HG02678 (cell line): Measurements from ENCODE around the gene THBS3.
"Not testable (repeated sequence)": the region's sequence is repeated elsewhere in the genome, so short reads cannot be mapped to it uniquely, and the experiment has no call there.

Source experiments
- ATAC-seq: cut with Tn5 transposase; IDR thresholded peaks from one replicate; pipeline ENCODE4 v1.9.1; 2021; ENCODE audit warnings: mild to moderate bottlenecking, moderate library complexity; ENCODE audit not compliant: unreplicated experiment

THBS3 gene

DNA sequence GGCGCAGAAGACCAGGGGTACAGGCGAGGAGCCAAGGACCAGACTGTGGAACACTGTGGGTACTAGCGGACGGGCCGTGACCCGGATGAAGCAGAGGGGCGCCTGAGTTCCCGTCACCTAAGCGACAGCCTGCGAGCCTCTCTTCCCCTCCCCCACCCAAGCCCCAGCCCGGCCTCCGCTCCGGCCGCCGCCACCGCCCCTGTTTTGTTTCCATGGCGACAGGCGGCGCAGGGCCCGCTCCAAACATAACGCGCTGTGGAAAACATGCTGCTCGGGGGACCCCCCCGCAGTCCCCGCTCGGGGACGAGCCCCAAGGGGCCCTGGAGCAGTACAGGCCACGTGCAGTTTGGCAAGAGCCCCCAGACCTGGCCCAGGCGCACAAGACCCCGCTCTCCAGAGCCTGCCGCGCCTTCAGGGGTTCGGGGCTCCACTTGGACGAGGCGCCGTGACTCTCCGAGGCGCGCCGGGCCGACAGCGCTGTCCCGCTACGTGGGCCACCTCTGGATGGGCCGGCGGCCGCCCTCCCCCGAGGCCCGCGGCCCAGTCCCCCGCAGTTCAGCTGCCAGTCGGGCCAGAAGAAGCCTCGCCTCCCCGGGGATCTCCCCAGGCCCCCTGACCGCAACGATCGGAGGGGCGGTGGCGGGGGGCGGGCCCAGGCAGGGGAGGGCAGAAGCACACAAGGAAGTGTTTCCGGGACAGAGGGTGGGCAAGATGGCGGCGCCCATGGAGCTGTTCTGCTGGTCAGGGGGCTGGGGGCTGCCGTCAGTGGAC is 1.0 kb upstream of the THBS3 start, which contains the start of gene MTX1:
Gene MTX1 (plus strand): TSS at position 155 of the 771 bp plus-strand sequence. CDS start 110 bp downstream, at position 265.
- ATAC-seq: peak; percentile 83

DNA sequence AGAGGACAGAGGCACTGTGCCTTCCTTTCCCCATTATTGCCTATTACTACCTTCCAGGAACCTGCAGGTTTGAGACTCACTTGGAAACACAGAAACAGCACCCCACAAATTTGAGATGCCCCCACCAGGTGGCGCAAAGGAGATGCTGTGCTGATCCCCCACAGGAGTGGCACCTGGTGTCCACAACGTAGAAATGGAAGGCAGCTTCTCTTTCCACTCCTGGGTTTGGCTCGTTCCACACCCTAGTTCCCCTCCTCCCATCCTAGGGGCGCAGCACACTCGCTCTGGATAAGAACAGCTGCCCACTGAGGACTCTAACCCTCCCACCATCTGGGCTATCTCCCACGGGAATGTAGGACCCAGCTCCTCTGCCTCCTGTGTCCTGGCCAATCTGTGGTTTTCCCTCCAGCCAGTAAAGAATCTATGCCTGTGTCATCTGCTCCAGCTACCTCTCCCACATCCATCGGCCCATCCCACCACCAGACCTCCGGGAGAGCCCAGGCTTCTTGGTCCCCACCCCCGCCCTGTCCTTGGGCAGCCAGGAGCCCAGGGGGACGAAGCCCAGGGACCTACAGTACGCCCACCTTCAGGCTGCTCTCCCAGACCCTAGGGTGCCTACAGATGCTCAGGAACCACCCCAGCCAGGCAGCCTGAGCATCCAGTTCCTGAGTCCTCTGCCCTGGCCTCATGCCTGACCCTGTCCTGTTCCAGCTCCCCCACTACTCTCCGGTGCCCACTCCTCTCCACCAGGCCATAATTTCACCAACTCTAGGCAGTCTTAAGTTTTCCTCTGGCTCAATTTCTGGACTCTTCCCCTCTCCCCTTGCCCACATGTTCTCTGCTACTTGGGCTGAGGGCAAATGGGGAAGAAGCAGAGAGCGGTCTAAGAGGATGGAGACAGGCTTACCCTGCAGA is 549 bp downstream of the THBS3 start:
- no peak for ATAC-seq

GRCh38 chr1:155205969-155206593 is 1.6 kb downstream of the THBS3 start:
- ATAC-seq: no peak

DNA sequence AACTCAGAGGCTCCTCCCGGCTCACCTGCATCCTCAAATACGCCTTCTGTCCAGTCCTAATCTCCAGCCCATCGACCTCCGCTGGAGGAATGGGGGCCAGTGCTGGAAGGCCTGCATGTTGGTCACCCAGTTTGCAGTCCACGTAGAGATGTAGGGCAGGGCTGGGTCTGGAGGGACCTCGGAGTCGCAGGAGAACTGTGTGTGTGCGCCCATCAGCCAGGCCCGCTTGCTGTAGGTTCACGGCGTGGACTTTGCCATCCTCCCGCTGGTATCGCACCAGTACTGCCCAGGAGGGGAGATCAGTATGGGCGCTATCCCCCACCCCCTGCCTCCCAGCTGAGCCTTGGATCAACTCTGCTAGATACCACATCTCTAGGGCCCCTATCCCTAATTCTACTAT is 2.7 kb downstream of the THBS3 start:
- ATAC-seq: no peak

GRCh38 chr1:155202731-155203515 is 4.8 kb downstream of the THBS3 start:
- no peak for ATAC-seq

- ATAC-seq: no peak
Observed at GRCh38 chr1:155202198-155202597, 5.5 kb downstream of the THBS3 start.

DNA sequence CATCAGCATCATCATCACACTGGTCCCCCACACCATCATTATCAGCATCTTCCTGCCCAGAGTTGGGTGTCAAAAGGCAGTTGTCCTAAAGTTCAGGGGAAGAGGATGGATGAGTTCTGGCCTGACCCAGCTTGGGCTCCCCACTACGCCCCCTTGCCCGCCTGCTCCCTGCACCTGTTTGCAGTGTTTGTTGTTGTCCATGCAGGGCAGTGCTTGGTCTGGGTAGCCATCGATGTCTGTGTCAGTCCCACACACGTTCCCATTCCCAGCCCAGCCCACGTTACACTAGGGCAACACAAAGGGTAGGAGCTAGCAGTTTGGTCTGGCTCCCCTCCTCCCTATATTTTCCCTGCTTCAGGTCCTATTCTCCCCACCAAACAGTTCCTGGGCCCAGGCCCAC is 6.8 kb downstream of the THBS3 start:
- ATAC-seq: no peak

GRCh38 chr1:155199792-155200191 is 7.9 kb downstream of the THBS3 start:
- no peak for ATAC-seq

GRCh38 chr1:155198547-155198906 is 9.2 kb downstream of the THBS3 start:
- ATAC-seq: no peak

DNA sequence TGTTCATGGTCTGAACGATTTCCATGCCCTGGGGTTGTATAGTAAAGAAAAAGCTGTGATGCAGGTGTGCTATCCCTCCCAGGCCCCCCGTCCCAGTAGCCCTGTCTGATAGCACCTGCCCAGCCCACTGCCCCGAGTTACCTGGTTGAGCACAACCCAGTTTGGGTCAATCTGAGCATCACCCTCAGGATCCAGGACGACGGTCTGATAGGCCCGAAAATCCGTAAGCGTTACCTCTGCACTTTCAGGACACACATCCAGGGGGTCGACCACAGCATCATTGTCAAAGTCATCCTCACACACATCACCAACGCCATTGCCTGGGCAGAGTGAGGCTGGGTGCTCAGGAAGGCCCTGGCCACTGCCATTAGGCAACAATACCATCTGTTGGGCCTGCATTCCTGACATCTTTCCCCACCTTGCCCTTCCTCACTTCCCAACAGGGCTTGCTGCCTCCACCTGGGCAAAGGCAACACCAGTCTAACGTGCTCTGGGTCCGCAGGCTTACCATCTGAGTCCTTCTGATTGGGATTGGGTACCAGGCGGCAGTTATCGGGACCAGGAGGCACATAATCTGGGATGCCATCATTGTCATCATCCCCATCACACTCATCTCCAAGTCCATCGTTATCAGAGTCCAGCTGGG is 9.7 kb downstream of the THBS3 start:
- ATAC-seq: no peak

DNA sequence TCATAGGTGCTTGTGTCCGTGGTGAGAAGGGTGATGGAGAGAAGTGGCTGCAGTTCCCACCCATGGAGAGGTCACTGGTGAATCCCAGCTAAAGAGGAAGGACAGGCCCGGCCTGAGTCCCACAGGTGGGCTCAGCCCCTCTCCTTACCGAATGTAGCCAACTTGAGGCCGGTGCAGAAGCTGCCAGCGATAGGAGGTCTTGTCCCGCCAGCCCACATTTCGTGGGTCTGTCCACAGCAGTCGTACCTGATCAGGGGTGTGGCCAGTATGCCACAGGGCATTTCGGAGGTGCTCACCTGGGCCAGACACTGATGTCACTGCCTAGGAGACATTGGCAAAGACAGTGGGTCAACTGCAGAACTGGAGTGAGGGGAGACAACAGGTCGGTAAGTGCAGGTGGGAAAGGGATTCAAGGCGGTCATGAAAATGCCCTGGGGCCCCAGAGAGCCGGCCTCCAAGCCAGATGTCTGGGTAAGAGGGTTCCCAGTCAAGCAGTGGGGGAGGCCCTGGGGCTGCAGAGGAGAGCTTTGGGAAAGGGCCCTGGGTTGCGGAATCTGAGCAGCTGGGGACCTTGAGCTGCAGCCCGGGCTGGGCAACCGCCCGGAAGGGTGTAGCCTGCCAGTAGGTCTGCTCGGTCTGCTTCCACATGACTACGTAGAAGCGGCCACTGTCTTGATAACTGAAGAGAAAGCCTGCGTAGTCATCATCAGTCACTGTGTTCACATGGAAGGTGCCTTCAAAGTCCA is 10.6 kb downstream of the THBS3 start:
- no peak for ATAC-seq

DNA sequence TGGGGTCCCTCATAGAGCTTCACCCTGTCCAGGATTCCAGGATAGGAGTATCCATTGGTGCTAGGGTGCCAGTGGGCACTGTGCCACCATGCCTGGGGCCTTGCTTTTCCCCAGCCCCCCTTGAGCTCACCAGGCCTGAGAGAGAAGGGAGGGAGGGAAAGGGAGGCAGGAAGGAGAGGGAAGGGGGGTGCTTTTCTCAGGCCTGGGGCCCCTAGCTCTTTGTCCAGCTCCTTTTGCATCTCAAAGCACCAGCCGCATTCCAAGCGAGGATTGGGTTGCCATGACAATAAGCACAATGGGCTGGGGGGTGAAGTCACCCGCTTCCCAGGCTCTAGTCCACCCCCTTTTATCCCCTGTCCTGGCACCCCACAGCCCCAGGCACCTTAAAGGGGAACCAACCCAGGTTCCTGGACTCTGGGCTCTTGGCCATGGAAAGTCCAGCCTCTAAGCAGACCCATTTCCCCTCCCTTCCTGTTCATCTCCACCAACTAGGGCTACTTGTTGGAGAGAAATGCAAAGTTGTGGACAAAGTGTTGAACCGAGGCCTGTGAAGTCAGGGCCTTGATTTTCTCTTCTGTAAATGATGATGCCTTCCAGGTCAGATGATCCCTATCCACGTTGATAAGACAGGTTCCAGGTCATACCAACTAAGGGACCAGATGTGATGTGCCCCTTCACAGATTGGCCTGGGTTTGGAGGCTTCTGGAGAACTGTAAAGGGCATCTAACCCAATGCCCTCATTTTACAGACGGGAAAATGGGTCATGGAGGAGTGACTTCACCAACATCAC is 11.4 kb downstream of the THBS3 start:
- no peak for ATAC-seq

DNA sequence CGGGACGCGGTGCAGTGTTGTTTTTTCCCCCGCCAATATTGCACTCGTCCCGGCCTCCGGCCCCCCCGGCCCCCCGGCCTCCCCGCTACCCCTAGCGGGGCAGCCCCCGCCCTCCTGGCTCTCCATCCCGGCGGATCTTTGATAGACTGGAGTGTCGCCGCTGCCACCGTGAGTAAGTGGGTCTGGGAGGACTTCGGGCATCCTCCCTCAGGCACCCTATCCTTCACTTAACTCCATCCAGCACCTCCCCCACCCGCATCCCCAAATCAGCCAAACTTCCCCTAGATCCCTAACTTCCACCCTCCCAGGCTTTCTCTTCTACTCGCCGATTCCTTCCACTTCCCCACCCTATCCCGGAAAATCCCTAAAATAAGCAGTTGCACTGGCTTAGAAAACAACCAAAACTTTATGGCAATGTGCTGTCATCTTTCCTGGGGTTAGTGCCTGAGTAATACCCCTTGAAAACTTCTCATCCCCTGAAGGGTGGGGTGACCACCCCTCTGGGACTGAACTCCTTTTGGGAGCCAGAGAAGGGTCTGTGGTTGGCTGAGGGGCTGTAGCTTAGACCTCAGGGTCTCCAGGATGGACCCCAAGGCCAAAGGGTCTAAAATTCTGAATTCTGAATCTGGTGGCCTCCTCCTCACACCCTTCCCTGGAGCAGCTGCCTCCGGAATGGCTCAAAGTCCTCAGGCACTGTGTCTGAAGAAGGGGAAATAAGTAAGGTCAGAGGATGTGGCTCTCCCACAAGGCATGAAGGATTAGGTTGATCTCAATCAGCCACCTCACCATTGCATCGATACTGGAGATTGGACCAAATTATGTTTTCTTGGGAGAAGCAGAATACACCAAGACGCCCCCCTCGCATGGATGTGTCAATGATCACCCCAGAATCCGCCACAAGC is 12.2 kb downstream of the THBS3 start:
- no peak for ATAC-seq

GRCh38 chr1:155193991-155194240 is 13.8 kb downstream of the THBS3 start:
- not testable (repeated sequence) for ATAC-seq

GRCh38 chr1:155193275-155193990 is 14.3 kb downstream of the THBS3 start:
- ATAC-seq: peak; percentile 81

DNA sequence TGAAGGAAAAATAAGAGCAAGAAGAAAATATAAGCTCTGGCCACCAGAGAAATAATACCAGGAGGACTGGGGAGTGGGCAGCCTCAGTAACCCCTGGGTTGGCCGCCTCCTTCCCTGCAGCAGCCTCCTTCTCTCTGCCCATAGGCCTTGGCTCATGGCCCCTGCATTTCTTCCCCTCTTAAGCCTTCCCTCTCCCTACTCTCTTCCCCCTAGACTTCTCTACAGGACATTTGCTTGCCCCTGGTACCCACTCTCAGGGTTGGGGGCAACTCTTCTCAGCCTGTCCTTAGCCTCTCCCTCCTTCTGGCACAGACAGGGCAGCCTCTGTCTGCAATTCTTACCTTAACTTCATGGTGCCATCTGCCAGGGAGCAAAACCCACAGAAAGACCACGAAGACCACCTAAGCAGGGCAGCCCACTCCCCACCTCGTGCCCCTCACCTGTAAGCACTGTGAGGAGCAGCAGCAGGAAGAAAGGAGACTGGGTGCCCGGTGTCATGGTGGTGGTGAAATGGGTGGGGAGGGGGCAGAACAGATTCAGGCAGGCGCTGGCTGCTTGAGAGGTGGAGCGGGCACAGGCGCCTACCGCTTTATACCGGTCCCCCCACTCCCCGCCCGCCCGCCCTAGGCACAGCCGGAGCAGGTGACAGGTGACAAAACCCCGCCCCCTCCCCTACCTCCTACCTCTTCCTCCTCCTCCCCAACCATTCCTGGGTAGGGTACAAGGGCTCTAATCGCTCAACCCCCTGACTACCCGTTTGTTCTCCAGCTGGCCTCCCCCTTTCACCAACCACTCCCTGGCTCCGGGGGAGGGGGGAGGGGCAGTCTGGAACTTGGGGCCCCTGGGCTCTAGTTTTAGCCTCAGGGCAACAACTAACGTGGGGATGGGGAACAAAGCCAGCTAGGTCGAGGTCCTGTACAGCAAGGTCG is 15.1 kb downstream of the THBS3 start:
- no peak for ATAC-seq
